Left renal cortex interstitium (tissue), 4 donors: Measurements from ENCODE around the gene TEX36. TPM values are rescaled to one million over a fixed set of nuclear protein-coding genes. Genes with fewer than 3 reads are reported as not detected.
"Not testable (repeated sequence)": the region's sequence is repeated elsewhere in the genome, so short reads cannot be mapped to it uniquely, and the experiment has no call there.

ENCODE experiments used
- DNase-seq, 4 donors: peaks; one replicate each; pipeline ENCODE4 v3.0.0-alpha.2; 2013; ENCODE audit warnings: low read depth in 4 of 4, low spot score in 2 of 4, missing footprints in 1 of 4
- polyA plus RNA-seq, 4 donors: library from polyadenylated mRNA; unstranded; fragments of 120-200 nt; gene quantifications; one replicate each; pipeline ENCODE4 v1.2.1, GENCODE V29; 2013; ENCODE audit not compliant: insufficient read length in 4 of 4

TEX36 gene
- polyA plus RNA-seq, 4 donors = not detected

- no peak for DNase-seq
Measured at GRCh38 chr10:125692601-125693523, 9.9 kb upstream of the TEX36 start.

DNA sequence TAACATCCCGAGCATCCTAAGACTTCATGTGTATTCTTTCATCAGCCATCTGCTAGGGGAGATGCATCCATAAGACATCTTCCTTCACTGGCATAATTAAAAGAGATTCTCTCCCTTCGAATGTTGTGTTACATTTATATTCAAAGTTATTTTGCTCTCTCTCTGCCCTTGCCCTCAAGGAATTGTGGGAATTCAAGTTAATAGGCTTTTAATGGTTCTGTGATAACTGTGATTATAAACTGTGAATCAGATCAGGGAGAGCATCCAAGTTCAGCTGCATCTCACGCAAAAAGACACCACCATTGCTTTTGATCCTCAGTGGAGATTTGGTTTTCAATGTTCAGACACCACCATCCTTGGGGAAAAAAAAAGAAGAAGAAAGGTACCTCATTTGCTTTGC is 9.2 kb upstream of the TEX36 start:
- no peak for DNase-seq

DNA sequence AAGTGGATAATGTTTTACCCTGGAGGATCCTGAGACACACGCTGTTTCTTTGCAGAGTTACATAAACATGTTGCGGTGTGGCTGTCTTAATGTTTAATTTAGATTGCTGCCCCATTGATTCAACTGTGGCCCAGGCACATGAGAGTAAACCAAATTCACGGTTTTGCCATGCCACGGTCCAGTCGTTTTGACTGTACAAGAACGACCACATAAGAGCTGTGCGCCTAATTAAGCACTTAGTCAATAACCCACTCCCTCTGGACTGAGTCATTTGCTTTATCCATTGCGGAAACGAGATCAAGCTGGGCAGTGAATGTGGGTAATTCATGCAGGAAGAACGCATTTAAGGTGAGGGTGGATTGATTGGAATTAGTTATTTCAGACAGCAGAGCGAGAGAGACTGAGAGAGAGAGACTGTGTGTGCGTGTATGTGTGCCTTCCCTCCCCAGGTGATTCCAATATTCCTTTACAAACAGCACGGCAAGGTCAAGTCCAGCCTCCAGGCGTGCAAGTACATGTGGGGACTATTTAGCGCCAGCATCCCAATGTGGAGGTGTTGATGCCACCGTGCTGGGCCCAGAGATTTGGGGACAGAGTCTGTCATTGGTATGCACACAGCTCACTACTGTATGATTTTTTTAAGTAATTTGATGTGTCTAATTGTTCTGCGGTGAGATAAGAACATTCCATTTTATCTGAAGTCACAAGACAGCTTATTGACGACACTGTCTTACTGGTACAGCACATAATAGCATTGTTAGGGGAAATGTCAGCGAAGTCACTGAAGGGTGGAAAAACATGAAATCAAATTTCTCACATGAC is 8.4 kb upstream of the TEX36 start:
- DNase-seq = no peak

GRCh38 chr10:125689955-125690569 is 7.1 kb upstream of the TEX36 start:
- no peak for DNase-seq

GRCh38 chr10:125687507-125688185 is 4.7 kb upstream of the TEX36 start:
- no peak for DNase-seq

- no peak for DNase-seq
Measured at GRCh38 chr10:125684581-125684980, 1.6 kb upstream of the TEX36 start.

DNA sequence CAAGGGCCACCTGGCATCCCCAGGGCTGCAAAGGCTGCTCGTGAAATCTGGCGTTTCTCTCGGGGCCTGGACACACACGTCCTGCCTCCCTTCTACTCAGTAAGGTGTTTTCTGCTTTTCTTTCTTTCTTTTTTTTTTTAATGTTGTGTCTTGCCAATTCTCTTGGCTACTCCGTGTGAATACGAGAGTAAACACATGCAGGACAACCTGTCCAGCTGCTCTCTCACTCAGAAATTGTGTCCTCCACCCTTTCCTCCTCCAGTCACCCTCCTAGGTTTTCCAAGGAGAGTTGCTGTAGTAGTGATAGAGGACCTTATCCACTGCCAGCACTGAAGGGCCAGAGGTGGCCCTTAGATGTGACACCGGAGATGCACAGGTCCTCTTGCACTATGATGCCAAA is 858 bp upstream of the TEX36 start:
- no peak for DNase-seq

- no peak for DNase-seq
Measured at GRCh38 chr10:125679436-125679835, 3.5 kb downstream of the TEX36 start.

GRCh38 chr10:125672884-125673283 is 10.1 kb downstream of the TEX36 start:
- no peak for DNase-seq

DNA sequence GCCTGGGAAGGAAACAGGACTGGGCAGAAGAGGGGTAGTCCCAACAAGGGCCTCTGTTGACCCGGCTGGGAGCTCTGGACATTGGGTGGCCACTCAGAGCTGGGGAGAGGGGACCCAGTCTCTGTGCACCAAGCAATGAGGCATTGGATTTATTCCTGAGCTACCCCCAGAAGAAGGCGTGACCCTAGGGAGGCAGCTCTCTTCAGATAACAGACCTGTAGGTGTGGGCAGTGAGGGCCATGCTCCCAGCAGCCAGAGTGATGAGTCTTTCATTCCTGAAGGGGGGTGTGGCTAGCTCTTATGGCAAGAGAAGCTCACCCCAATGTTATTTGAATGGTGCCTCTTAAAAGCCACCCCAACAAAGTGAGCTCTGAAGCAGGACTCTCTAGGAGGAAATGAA is 20.4 kb downstream of the TEX36 start:
- no peak for DNase-seq

GRCh38 chr10:125661941-125662515 is 20.9 kb downstream of the TEX36 start:
- no peak for DNase-seq

GRCh38 chr10:125661431-125661940 is 21.5 kb downstream of the TEX36 start:
- no peak for DNase-seq

GRCh38 chr10:125659071-125659470 is 23.9 kb downstream of the TEX36 start:
- no peak for DNase-seq

- no peak for DNase-seq
Measured at GRCh38 chr10:125656523-125656922, 26.4 kb downstream of the TEX36 start.

- not testable (repeated sequence) for DNase-seq
Measured at GRCh38 chr10:125653113-125653512, 29.9 kb downstream of the TEX36 start.

- DNase-seq = no peak
Measured at GRCh38 chr10:125646311-125646710, 36.7 kb downstream of the TEX36 start.

- no peak for DNase-seq
Measured at GRCh38 chr10:125641398-125641797, 41.6 kb downstream of the TEX36 start.

GRCh38 chr10:125640653-125641052 is 42.3 kb downstream of the TEX36 start:
- DNase-seq = no peak

GRCh38 chr10:125639846-125640245 is 43.1 kb downstream of the TEX36 start:
- no peak for DNase-seq

DNA sequence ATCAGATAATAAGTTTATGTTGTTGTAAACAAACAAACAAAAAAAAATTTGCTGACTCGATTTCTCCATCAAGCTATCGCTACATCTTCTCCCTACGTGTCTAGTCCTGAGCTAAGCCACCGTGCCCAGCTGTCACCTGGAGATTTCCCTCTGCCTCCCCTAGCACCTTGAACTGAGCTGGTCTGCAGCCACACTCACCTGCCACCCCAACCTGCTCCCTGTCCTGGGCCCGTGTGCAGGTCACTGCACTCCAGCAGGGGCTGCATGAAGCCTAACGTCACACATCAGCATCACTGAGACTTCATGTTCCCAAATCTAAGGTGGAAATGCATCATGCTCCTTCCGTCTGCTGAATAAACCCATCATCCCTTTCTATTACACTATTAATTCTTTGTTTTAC is 44.4 kb downstream of the TEX36 start:
- no peak for DNase-seq
